ENCODE data around the gene DNAJC15. TPM values are rescaled to one million over a fixed set of nuclear protein-coding genes. Genes with fewer than 3 reads are reported as not detected.
"Not testable (repeated sequence)": the region's sequence is repeated elsewhere in the genome, so short reads cannot be mapped to it uniquely, and the experiment has no call there.

Gene DNAJC15
- total and polyA plus RNA-seq, 2 donors: 16.9 to 19.6 TPM

DNA sequence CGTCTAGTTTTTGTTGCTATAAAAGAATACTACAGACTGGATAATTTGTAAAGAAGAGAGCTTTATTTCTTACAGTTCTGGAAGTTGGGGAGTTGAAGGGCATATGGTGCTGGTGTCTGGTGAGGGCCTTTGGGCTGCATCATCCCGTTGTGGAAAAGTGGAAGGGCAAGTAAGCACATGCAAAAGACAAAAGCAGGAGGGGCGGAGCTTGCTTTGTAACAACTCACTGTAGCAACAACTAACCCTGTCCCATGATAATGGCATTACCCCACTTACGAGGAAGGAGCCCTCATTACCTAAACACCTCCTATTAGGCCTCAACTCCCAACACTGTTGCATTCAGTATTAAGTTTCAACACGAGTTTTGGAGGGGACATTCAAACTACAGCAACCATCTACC is 7.2 kb upstream of the DNAJC15 start:
- WGBS: 87% methylated on average over 5 of the region's 5 CpGs
- no peak overlapping the region for H3K27ac ChIP-seq (ENCODE audit: low read depth)
- no peaks in the 10 kb centered on the region for H3K36me3 ChIP-seq (ENCODE audit: insufficient read depth)
- DNase-seq (ENCODE audit: extremely low spot score): no peak
- H3K4me3 ChIP-seq (ENCODE audit: low read depth, low read length): no peak overlapping the region
- H3K4me1 ChIP-seq (ENCODE audit: insufficient read depth): no peaks in the 10 kb centered on the region

GRCh38 chr13:43019811-43020210 is 3.6 kb upstream of the DNAJC15 start:
- no peak overlapping the region for H3K27ac ChIP-seq (ENCODE audit: low read depth)
- H3K4me3 ChIP-seq (ENCODE audit: low read depth, low read length): no peak overlapping the region
- DNase-seq (ENCODE audit: extremely low spot score): no peak
- no peaks in the 10 kb centered on the region for H3K36me3 ChIP-seq (ENCODE audit: insufficient read depth)
- WGBS: 48% methylated on average over 2 of the region's 2 CpGs
- H3K4me1 ChIP-seq (ENCODE audit: insufficient read depth): no peaks in the 10 kb centered on the region

GRCh38 chr13:43020794-43021193 is 2.6 kb upstream of the DNAJC15 start:
- H3K4me3 ChIP-seq (ENCODE audit: low read depth, low read length): no peak overlapping the region
- H3K4me1 ChIP-seq (ENCODE audit: insufficient read depth): no peaks in the 10 kb centered on the region
- no peaks in the 10 kb centered on the region for H3K36me3 ChIP-seq (ENCODE audit: insufficient read depth)
- H3K27ac ChIP-seq (ENCODE audit: low read depth): no peak overlapping the region
- WGBS: 46% methylated on average over 1 of the region's 1 CpG
- no peak for DNase-seq (ENCODE audit: extremely low spot score)

GRCh38 chr13:43021926-43022670 is 1.3 kb upstream of the DNAJC15 start:
- WGBS: 70% methylated on average over 11 of the region's 11 CpGs
- H3K27ac ChIP-seq (ENCODE audit: low read depth): no peak overlapping the region
- no peaks in the 10 kb centered on the region for H3K36me3 ChIP-seq (ENCODE audit: insufficient read depth)

DNA sequence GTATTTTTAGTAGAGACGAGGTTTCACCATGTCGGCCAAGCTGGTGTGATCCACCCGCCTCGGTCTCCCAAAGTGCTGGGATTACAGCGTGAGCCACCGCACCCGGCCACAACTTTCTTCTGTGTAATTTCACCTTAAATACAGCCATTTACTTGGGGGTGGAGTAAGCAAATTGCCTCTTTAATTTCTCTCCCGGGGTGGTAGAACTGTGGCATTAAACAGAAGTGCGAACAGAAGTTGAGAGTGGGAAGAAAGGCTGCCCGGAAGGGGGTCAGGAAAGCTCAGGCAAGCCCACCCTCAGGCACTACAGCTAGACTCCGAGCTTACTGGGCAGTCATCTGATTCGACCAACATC is 475 bp upstream of the DNAJC15 start:
- no peaks in the 10 kb centered on the region for H3K4me1 ChIP-seq (ENCODE audit: insufficient read depth)
- no peaks in the 10 kb centered on the region for H3K36me3 ChIP-seq (ENCODE audit: insufficient read depth)
- WGBS: 52% methylated on average over 12 of the region's 12 CpGs
- H3K4me3 ChIP-seq (ENCODE audit: low read depth, low read length): peak overlapping the region; percentile 47
- DNase-seq (ENCODE audit: extremely low spot score): no peak
- peak overlapping the region; percentile 30 for H3K27ac ChIP-seq (ENCODE audit: low read depth)

More at GRCh38 chr13:43021926-43022670, 1.3 kb upstream of the DNAJC15 start:
- no peaks in the 10 kb centered on the region for H3K4me1 ChIP-seq (ENCODE audit: insufficient read depth)
- DNase-seq (ENCODE audit: extremely low spot score): no peak
- H3K4me3 ChIP-seq (ENCODE audit: low read depth, low read length): no peak overlapping the region

- 57% methylated on average over 2 of the region's 2 CpGs for WGBS
- Histone ChIP-seq H3K4me3 (ENCODE audit: low read depth, low read length) (no peak overlapping the region), H3K27ac (ENCODE audit: low read depth) (no peak overlapping the region), H3K36me3 (ENCODE audit: insufficient read depth) (no peaks in the 10 kb centered on the region), H3K4me1 (ENCODE audit: insufficient read depth) (no peaks in the 10 kb centered on the region)
- DNase-seq (ENCODE audit: extremely low spot score): no peak
Observed at GRCh38 chr13:43026262-43026661, 2.9 kb downstream of the DNAJC15 start.

- WGBS: 96% methylated on average over 4 of the region's 4 CpGs
- Histone ChIP-seq H3K27ac (ENCODE audit: low read depth) (no peak overlapping the region), H3K4me1 (ENCODE audit: insufficient read depth) (no peaks in the 10 kb centered on the region), H3K4me3 (ENCODE audit: low read depth, low read length) (no peak overlapping the region), H3K36me3 (ENCODE audit: insufficient read depth) (no peaks in the 10 kb centered on the region)
- DNase-seq (ENCODE audit: extremely low spot score): no peak
Observed at GRCh38 chr13:43030548-43030947, 7.2 kb downstream of the DNAJC15 start.

DNA sequence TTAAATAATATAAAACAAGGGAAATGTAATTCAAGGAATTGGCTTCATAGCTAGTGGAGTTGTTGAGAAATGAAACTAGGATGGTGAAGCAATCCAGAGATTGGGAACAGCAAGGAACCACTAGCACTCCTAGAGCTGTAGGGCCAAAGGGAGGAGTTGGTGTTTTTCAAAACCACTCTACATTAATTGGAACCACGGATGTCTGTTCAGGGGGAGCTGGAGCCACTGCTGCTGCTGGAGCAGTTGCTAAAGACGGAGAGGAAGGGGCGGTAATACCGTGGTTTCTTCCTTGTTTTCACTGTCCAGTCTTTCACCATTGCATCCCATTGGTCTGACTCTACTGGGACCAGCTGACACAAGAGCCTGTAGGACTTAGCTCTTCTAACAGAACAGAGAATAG is 8.5 kb downstream of the DNAJC15 start:
- DNase-seq (ENCODE audit: extremely low spot score): no peak
- H3K27ac ChIP-seq (ENCODE audit: low read depth): no peak overlapping the region
- H3K4me3 ChIP-seq (ENCODE audit: low read depth, low read length): no peak overlapping the region
- WGBS: 92% methylated on average over 4 of the region's 4 CpGs
- no peaks in the 10 kb centered on the region for H3K36me3 ChIP-seq (ENCODE audit: insufficient read depth)
- H3K4me1 ChIP-seq (ENCODE audit: insufficient read depth): no peaks in the 10 kb centered on the region

- Histone ChIP-seq H3K4me3 (ENCODE audit: low read depth, low read length) (no peak overlapping the region), H3K4me1 (ENCODE audit: insufficient read depth) (no peaks in the 10 kb centered on the region), H3K27ac (ENCODE audit: low read depth) (no peak overlapping the region), H3K36me3 (ENCODE audit: insufficient read depth) (no peaks in the 10 kb centered on the region)
- WGBS: 96% methylated on average over 3 of the region's 3 CpGs
- no peak for DNase-seq (ENCODE audit: extremely low spot score)
Observed at GRCh38 chr13:43033038-43033437, 9.7 kb downstream of the DNAJC15 start.

- Histone ChIP-seq H3K4me3 (ENCODE audit: low read depth, low read length) (no peak overlapping the region), H3K27ac (ENCODE audit: low read depth) (no peak overlapping the region), H3K4me1 (ENCODE audit: insufficient read depth) (no peaks in the 10 kb centered on the region), H3K36me3 (ENCODE audit: insufficient read depth) (no peaks in the 10 kb centered on the region)
- 42% methylated on average over 14 of the region's 14 CpGs for WGBS
- DNase-seq (ENCODE audit: extremely low spot score): no peak
Observed at GRCh38 chr13:43036351-43037250, 13.2 kb downstream of the DNAJC15 start.

- Histone ChIP-seq H3K27ac (ENCODE audit: low read depth) (no peak overlapping the region), H3K4me3 (ENCODE audit: low read depth, low read length) (no peak overlapping the region), H3K36me3 (ENCODE audit: insufficient read depth) (no peaks in the 10 kb centered on the region), H3K4me1 (ENCODE audit: insufficient read depth) (peaks cover 1% of the 10 kb centered on the region)
- WGBS: 95% methylated on average over 2 of the region's 2 CpGs
- DNase-seq (ENCODE audit: extremely low spot score): no peak
Observed at GRCh38 chr13:43039966-43040365, 16.6 kb downstream of the DNAJC15 start.

DNA sequence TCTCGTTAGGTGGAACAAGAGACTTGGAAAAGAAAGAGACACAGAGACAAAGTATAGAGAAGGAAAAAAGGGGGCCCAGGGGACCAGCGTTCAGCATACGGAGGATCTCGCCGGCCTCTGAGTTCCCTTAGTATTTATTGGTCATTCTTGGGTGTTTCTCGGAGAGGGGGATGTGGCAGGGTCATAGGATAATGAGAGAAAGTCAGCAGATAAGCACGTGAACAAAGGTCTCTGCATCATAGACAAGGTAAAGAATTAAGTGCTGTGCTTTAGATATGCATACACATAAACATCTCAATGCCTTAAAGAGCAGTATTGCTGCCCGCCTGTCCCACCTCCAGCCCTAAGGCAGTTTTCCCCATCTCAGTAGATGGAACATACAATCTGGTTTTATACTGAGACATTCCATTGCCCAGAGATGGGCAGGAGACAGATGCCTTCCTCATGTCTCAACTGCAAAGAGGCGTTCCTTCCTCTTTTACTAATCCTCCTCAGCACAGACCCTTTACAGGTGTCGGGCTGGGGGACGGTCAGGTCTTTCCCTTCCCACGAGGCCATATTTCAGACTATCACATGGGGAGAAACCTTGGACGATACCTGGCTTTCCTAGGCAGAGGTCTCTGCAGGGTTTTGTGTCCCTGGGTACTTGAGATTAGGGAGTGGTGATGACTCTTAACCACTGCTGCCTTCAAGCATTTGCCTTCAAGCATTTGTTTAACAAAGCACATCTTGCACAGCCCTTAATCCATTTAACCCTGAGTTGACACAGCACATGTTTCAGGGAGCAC is 17.4 kb downstream of the DNAJC15 start:
- DNase-seq (ENCODE audit: extremely low spot score); H3K27ac ChIP-seq (ENCODE audit: low read depth); H3K36me3 ChIP-seq (ENCODE audit: insufficient read depth); H3K4me1 ChIP-seq (ENCODE audit: insufficient read depth); H3K4me3 ChIP-seq (ENCODE audit: low read depth, low read length): not testable (repeated sequence)
- WGBS: 93% methylated on average over 13 of the region's 13 CpGs

DNA sequence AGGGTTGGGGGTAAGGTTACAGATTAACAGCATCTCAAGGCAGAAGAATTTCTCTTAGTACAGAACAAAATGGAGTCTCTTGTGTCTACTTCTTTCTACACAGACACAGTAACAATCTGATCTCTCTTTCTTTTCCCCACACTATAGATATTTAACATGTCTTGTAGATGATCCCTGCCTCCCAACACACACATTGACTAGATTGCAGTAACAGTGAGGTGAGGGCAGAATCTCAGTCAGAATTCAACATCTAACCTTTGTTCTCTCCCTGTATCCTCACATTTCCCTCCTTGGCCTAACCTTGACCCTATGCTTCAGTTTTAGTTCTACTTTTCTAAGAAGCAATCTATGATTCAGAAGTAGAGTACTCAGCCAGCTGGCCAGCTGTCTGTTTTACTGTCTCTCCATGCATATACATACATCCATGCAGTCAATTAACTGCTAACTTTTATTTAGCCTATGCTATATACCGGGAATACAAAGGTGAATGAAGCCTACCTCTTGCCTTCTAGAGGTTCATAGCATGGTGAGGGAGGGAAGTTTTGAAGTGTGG is 18.1 kb downstream of the DNAJC15 start:
- H3K4me1 ChIP-seq (ENCODE audit: insufficient read depth): peaks cover 1% of the 10 kb centered on the region
- no peaks in the 10 kb centered on the region for H3K36me3 ChIP-seq (ENCODE audit: insufficient read depth)
- no peak overlapping the region for H3K4me3 ChIP-seq (ENCODE audit: low read depth, low read length)
- no peak overlapping the region for H3K27ac ChIP-seq (ENCODE audit: low read depth)
- DNase-seq (ENCODE audit: extremely low spot score): no peak
- WGBS: 86% methylated on average over 1 of the region's 1 CpG

All from urinary bladder (tissue), 4 donors.